ENCODE data around the gene IHH.

DNA sequence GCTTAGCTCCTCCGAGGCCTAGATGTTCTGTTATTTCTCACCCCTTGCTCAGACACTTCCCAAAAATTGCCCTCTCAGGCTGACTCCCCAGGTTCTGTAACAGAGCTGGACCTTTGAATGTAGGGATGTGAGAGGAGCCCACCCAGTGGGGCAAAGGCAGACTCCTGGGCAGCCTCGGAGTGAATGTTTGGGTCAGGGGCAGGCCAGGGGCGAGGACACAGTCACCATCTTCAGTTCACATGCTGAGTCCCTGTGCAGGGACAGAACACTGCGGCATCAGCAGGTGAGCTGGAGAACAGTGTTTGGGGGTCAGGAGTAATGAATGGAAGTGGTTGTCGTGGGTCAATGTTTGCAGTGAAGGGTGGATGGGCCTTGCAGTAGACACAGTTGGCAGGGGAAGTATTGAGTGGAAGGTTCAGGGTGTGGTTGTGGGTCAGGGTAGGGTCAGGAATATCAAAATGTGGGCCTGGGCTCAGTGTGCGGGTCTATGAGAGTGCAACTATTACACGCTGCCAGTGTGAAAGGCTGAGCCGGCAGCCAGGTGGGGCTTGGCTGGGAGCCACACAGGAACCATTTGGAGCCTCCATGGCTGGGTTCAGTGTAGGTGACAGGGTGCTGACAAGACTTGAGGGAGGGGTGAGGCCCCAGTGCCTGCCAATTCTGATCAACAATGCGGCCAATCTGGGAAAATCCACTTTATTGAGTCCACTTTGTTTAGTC, 4.4 kb downstream of the IHH start:
- TF ChIP-seq SUZ12 (IDR thresholded peaks at IDR 0.05; ENCODE audit: extremely low read depth, insufficient read depth, insufficient read length) (no peak), YY1 (IDR thresholded peaks at IDR 0.05; ENCODE audit: insufficient read depth, insufficient read length) (no peak)
